Breast epithelium (tissue), 3 donors: ENCODE results near the gene MXRA8.

Source experiments
- POLR2AphosphoS5 ChIP-seq, 3 donors: sonication (generic); formaldehyde crosslinking; IDR thresholded peaks; one replicate each; pipeline ENCODE4 v1.6.1; 2017; ENCODE audit warnings: antibody characterized with exemption in 3 of 3
- TF ChIP-seq, protein P1 (sequence below), 3 donors: fragments of 450-650 bp; IDR thresholded peaks; one replicate each; pipeline ENCODE4 v1.5.1; 2016 to 2017; ENCODE audit warnings: antibody characterized with exemption in 3 of 3, mild to moderate bottlenecking in 3 of 3, moderate library complexity in 3 of 3

DNA sequence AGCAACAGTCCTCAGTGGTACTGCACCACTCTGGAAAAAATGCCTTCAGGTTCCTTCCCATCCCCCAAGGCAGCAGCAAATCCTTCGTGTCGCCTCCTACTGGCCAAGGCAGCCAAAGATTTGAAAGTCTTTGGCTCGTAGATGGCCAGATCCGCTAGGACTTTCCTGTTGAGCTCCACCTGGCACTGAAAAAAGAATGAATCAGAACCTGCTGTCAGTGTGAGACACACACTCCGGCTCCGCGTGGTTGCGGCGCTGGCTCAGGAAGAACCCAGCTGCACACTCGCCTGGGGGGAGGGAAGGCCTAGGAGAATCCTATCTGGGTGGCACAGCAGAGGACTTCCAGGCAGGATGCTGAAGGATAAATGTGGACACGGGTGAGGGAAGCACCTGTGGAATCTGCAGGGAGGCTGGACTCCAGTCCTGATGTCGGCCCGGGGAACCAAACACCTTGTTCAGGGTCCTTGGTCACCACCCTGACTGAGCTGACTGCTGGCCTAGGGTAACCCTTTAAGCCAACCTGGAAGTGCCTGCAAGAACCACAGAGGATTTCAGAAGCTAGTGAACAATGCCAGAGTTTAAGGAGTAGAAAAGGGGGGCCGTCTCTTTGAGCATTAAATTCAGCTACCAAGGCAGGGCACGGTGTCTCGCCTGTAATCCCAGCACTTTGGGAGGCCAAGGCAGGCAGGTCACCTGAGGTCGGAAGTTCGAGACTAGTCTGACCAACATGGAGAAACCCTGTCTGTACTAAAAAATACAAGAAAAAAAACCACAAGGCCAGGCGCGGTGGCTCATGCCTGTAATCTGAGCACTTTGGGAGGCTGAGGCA is 43.9 kb upstream of the MXRA8 start:
- TF ChIP-seq, protein P1, sequence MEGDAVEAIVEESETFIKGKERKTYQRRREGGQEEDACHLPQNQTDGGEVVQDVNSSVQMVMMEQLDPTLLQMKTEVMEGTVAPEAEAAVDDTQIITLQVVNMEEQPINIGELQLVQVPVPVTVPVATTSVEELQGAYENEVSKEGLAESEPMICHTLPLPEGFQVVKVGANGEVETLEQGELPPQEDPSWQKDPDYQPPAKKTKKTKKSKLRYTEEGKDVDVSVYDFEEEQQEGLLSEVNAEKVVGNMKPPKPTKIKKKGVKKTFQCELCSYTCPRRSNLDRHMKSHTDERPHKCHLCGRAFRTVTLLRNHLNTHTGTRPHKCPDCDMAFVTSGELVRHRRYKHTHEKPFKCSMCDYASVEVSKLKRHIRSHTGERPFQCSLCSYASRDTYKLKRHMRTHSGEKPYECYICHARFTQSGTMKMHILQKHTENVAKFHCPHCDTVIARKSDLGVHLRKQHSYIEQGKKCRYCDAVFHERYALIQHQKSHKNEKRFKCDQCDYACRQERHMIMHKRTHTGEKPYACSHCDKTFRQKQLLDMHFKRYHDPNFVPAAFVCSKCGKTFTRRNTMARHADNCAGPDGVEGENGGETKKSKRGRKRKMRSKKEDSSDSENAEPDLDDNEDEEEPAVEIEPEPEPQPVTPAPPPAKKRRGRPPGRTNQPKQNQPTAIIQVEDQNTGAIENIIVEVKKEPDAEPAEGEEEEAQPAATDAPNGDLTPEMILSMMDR (IDR thresholded peaks at IDR 0.05) = no peak
- TF ChIP-seq POLR2AphosphoS5 (IDR thresholded peaks at IDR 0.05) = no peak
